GM19452 (cell line): ENCODE results near the gene CDH2.

ENCODE experiments used
- ATAC-seq: cut with Tn5 transposase; IDR thresholded peaks from one replicate; pipeline ENCODE4 v1.9.1; 2021; ENCODE audit not compliant: unreplicated experiment

Gene CDH2

GRCh38 chr18:28127763-28128658 is 48.9 kb downstream of the CDH2 start:
- ATAC-seq: no peak

DNA sequence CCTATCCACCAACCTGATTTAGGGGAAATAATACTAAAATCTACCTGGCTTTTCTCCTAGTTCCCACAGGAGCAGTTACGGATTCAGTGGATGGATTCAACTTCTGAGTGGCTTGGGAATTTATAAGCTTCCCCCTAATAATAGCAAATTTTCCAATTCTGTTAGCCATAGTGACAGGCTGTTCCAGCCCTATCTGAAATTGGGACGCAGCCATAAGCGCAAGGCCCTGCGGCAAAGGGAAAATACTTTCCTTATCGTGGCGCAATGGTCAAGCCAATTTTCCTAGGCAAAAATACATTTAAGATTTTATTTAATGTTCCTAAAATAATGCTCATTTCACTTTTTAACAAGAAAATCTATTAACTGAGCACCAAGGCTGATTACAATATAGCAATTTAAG is 49.7 kb downstream of the CDH2 start:
- no peak for ATAC-seq

GRCh38 chr18:28126768-28127167 is 50.2 kb downstream of the CDH2 start:
- no peak for ATAC-seq

DNA sequence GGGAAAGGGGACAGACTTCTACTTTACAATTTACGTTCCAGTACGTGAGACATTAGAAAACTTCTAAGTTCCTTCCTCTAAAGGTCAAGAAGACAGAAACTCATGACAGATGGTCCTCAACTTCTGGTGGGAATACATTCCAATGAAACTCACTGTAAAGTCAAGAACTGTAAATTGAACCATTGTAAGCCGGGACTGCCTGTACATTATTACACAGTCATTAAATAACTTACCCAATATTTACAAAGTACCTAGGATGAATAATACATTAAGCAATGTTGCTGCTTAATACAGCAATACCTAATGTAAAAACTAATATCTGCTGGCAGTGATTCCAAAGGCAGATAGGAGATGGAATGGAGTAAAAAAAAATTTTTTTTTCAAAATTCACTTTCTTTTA is 51.9 kb downstream of the CDH2 start:
- no peak for ATAC-seq

GRCh38 chr18:28124131-28125029 is 52.5 kb downstream of the CDH2 start:
- ATAC-seq: no peak

DNA sequence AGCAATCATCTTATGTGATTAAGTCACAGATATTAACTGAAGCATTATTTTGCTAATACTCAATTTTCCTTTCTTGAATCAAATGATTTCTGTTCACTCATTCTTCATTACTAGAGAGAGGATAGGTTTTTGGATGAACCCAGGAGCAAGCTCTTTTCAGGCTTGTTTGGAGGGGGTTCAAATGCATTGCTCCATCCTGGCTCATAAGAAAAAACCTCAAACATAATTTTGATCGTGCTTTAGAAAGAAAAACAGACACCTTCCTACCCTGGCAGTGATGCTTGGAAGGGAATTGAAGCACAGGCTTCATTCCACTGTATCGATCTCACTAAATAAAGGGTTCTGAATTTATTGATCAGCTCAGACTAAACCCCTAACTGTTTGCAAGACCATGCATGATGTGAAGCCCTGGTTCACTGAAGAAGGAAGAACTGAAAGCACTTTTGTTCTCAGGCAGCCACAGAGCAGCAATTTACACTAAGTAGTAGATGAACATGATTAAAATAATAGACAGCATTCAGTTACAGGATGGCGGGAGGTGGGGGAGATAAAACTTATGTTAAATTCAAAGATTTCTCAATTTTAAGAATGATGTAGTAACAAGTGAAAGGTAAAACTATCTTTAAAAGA is 53.4 kb downstream of the CDH2 start:
- no peak for ATAC-seq

DNA sequence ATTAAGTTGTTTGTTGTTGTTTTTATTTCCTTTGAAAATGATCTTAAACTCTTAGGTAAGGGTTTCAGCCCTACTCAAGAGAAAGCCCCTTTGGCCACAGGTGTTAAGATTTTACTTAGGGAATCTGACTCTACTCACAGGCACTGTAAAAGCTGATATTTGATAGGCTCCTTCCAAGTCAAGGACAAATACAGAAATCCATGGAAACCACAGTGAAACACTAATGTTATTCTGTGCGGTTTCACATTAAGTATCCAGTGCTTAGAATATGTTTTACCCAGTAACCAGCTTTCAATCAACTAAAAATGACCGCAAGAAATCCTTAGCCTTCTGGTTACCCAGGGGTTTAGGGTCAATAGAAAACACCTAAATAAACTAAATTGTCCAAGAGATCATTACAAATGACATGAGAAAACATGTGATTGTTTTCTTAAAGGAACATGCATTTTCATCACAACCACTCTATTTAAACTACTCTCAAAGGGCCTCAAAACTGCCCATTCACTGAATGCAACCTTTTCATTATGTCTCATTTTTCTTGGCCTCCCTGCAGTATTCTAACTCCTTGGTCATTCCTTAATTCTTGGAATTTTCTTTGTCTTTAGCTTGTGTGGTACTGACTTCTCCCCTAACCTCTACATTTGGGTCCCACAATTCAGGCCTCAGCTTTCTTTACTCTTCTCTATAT is 56.0 kb downstream of the CDH2 start:
- ATAC-seq: no peak

DNA sequence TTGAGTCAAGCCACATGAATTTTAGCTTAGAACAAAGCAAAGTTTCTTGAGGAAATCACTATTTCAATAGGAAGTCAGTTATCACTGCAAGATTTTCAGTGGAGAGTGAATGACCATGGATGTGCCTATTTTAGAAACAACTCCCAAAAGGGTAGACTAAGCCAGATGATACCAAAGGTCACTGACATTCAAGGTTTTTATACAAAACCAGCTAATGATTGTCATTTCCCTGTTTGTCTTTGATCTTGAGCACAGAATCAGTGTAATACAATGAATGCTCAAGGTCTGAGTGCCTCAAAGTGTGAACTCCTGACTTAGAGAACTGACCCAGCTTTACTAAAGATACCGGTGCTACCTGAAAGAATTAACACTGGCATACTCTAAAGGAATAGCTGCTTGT is 60.5 kb downstream of the CDH2 start:
- ATAC-seq: no peak

GRCh38 chr18:28115149-28115550 is 61.8 kb downstream of the CDH2 start:
- ATAC-seq: no peak

GRCh38 chr18:28114472-28114871 is 62.5 kb downstream of the CDH2 start:
- no peak for ATAC-seq

DNA sequence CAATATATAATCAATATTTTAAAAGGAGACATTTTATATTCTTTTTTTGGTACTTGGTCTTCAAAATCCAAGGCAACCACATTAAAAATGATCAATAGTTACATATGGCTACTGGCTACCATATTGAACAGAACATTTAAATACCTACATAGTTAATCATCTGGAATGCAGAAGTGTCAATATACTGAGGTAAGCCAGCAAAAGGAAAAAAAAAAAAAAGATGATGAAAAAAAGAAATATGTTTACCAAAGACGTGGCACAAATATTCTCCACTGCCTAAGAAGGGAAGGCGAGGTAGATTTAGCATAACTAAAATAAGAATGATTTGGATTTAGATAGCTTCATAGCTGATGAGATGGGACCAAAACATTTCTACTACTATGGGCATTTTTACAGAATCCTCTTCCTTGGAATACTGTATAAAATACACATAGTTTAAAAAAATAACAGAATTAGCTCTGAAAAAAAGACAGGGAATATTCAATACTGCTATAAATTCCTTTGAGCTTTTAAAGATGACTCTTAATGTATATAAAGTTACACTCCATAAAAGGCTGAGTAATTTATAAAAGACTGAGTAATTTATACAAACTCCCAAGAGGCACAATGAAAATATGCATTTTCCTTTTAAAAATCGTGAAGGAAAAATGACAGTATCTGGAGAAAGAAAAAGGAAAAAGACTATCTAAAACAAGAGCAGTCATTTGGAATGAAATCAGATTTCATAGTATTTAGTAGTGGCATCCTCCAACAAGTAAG is 63.5 kb downstream of the CDH2 start:
- ATAC-seq: no peak

- ATAC-seq: no peak
Observed at GRCh38 chr18:28112056-28112470, 64.9 kb downstream of the CDH2 start.

- ATAC-seq: no peak
Observed at GRCh38 chr18:28110924-28111323, 66.0 kb downstream of the CDH2 start.

- ATAC-seq: no peak
Observed at GRCh38 chr18:28109781-28110560, 67.0 kb downstream of the CDH2 start.

GRCh38 chr18:28108814-28109213 is 68.1 kb downstream of the CDH2 start:
- ATAC-seq: no peak

GRCh38 chr18:28108254-28108653 is 68.7 kb downstream of the CDH2 start:
- ATAC-seq: no peak

DNA sequence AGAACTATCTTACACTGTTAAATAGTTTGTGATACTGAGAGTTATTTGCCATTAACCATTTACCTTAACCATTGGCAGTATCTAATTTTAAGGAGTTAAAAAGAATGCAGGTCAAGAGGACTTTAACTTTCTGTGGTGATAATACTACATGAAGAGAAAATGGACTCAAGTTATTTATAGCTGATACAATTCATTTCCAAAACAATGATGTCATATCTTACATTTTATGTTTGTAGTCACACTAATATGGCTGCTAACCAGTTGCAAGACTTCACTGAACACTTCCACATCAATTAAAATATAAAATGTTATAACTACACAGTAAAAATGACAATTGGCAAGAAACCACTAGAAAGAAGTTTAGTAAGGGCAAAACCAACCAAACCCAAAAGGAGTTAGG is 77.7 kb downstream of the CDH2 start:
- ATAC-seq: no peak

GRCh38 chr18:28095631-28096030 is 81.3 kb downstream of the CDH2 start:
- no peak for ATAC-seq

DNA sequence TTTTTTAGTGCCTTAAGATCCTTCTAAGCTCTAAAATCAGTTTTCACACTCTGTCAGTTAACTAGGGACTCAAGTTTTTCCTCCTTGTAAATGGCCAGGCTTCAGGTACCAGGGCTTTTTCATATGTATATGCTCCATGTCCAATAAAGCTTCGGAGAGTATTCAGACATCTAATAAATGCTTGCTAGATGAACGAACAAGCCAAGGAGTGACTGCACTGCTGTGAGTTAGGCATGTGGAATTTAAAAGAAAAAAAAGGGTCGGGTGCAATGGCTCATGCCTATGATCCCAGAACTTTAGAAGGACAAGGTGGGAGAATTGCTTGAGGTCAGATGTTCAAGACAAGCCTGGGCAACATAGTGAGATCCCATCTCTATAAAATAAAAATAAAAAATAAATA is 81.9 kb downstream of the CDH2 start:
- ATAC-seq: no peak
